ENCODE measurements around the gene C3orf18.

- TF ChIP-seq POLR2A (IDR thresholded peaks at IDR 0.05; ENCODE audit: low read depth, low read length): no peak
- no peak for TF ChIP-seq POU2F2 (IDR thresholded peaks at IDR 0.05; ENCODE audit: low read depth, low read length)
- no peak for TF ChIP-seq TAF1 (IDR thresholded peaks at IDR 0.05; ENCODE audit: low read depth, low read length)
- TF ChIP-seq POLR2AphosphoS5 (IDR thresholded peaks at IDR 0.05; ENCODE audit: low read depth, low read length): no peak
- no peak for TF ChIP-seq SPI1 (IDR thresholded peaks at IDR 0.05; ENCODE audit: low read depth, low read length)
- no peak for TF ChIP-seq PAX5 (IDR thresholded peaks at IDR 0.05; ENCODE audit: insufficient read depth, low read length, severe bottlenecking)
These were observed 16.8 kb upstream of the C3orf18 start for GRCh38 chr3:50584391-50584790.

Data from GM12891 (cell line).